GM19452 (cell line): ENCODE data around the gene PRKCH.

Source experiments
- ATAC-seq: cut with Tn5 transposase; IDR thresholded peaks from one replicate; pipeline ENCODE4 v1.9.1; 2021; ENCODE audit not compliant: unreplicated experiment

PRKCH gene

DNA sequence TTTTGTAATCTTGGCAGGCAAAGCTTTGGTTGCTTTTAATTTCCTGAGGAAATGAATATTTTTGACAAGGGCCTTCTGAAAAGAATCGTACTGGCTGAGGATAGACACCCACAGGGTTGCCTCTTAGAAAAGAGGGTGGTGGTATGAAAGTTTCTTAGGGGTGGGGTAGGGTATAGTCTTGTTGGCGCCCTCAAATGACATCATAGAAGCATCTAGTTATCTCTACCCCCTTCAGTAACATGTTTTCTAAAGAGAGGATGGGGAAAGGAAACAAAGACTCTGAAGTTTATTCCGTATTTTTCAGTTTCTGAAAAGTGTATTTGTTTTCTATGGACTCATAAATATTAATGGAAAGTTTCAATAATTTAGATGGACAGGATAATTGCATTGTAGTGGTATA lies 13.7 kb downstream of the PRKCH start:
- no peak for ATAC-seq

DNA sequence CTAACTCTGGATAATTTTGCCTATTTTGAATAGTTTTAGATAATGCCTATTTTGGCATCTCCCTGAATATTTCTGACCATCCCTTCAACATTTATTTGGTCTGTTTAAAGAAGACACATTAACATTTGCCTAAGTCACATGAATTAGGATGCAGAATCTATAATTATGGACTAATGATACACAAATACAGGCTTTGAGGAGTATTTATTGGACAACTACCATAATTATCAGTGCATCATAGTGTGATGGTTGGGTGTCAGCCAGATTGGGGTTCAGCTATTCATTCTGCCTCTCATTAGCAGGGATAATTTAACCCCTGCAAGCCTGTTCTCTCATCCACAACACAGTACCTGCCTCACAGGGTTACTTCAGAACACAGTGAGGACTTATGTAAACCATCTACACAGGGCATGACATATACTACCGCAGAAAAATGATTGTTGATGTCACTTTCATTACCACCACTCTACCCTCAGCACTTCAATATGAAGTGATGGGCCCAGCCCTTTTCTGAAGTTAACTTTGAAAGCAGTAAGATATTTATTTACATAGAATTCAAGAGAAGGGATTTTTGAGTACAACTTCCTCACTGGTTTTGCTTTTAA lies 14.4 kb downstream of the PRKCH start:
- ATAC-seq = no peak

DNA sequence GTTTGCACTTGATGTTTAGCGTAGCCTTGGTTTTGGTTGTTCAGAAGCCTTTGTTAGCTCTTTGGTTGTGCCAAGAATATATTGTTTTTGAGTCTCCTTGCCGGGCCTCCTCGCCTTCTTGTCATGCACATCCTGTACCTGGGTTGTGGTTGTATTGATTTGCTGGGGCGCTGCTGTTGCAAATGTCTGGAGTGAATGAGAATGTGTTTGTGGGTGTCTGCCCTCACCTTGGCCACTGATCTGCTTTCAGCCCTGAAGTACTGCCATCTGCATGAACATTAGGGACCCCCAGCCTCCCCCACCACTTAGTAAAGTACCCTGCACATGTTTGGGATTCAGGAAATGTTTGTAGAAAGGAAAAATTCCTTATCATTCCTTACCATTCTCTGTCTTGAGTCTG lies 16.5 kb downstream of the PRKCH start:
- ATAC-seq = no peak

DNA sequence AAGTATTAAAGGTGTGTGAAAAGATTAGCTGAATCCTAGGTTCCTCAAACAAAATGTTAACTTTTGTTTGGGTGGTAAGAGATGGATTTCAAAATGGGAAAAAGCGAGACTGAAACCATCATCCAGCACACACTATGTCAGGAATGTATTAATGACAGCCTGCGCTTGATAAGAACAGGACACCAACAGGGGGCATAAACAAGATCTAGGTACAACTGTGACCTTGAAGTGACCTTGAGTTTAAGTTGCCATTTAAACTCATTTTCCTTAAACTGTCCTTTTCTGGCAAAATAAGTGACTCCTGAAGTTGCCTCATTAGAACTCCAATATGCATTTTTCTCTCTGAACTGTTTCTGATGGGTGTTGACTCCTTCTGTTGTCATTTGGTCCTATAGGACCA lies 17.1 kb downstream of the PRKCH start:
- no peak for ATAC-seq

DNA sequence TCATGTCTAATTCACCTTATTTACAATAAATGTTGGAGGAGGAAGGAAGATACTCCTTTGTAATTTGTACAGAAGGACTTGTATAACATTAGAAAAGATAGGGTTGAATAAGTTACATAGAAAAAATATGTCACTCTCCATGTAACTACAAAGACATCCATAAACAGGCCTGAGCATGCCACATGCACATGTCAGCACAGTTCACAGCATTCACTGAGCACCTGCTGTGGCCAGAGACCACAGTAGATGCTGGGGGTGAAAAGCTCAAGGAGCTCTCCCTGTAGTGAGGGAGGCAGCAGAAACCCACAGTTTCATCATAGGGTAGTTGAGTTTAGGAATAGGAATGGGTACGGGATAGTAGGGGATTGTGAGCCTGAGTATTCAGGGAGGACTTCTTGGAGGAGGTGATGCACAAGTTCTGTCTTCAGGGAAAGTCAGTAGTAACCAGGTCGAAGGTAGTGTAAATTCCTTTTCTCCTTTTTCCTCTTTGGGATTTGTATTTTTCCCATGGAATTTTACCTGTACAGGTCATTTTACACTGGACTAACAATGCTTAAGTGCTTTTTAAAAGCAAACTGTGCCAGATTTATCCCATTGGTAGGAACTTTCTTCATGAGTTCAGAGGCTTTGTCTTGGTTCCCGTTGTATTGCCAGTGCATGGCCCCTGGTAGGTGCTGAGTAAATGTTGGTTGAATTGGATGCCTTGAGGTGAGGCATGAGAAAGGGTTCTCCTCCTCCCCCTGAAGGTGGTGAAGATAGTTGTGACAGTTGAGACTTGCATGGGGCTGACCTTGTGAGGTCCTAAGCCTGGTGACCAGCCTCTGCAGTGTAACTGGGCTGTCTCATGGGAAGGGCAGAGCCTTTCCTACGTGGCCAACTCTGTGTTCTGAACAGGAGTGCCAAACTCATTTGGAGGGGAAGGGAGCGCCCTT lies 20.2 kb downstream of the PRKCH start:
- no peak for ATAC-seq

DNA sequence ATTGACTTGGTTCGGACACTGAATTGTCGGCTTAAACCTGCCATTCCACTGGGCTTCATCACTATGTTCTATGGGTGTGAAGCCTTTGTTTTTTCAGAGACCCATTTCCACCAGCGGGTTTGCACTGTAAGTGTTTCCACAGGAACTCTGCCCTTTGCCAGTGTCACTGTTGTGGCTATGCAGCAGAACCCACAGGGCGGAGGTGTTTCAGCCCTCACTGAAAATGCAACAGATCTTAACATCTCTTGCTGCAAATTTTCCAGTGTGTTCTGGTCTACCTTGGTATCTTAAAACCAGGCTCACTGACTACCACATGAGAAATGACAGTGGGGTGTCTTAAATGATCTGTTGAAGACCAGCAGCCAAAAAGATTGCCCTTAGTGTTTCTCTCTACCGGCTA lies 21.1 kb downstream of the PRKCH start:
- ATAC-seq = no peak

DNA sequence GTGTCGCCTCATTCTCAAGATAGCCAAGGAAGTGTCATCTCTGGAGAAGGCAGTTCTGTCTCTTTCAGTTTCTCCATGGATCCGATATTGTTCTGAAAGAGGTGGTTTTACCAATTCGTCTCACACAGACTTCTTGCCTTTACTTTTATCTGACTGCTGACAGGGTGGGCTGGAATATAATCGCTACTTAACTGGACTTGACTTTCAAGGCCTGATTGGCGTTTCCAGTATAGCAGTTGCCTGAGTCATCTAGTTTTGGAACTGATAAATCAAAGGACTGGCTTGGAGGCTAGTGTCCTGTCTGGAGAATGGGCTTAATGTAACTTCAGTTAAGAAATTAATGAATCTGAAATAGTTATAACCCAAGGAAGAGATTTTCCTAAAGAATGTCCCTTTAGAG lies 21.6 kb downstream of the PRKCH start:
- no peak for ATAC-seq

DNA sequence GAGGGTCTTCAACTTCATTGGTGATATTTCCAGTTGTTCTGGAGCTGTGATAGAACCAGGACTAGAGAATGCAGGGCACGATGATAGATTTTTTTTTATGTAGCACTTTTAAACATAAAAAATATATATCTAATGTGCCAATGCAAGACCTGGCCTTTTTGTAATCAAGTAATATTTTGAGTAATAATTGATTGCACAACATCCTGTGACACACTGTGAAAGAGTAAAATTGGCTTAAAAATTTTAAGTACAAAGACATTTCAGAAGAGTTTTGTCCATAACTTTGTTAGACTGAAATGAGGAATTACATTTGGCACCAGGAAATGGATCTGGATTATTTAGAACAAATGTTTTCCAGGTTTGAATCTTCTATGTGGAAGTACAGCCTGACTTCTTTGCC lies 22.1 kb downstream of the PRKCH start:
- ATAC-seq = no peak

DNA sequence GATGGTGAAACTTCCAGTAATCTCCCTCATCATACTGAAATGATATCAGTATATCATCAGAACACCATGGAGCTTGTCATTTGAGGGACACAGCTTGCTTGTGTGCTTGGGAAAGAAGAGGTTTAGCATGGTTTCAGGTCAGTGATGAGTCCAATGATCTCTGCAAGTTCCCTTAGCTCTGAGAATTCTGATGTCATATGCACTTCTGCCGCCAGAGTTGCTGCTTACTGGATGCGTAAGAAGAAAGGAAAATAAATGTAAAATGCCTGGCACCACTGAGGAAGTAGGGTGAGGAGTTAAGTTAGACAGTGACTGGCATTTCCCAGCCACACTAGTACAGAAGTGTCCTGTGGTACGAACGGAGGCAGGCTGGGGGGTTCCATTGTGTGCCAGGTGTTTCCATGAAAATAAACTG lies 22.6 kb downstream of the PRKCH start:
- no peak for ATAC-seq

DNA sequence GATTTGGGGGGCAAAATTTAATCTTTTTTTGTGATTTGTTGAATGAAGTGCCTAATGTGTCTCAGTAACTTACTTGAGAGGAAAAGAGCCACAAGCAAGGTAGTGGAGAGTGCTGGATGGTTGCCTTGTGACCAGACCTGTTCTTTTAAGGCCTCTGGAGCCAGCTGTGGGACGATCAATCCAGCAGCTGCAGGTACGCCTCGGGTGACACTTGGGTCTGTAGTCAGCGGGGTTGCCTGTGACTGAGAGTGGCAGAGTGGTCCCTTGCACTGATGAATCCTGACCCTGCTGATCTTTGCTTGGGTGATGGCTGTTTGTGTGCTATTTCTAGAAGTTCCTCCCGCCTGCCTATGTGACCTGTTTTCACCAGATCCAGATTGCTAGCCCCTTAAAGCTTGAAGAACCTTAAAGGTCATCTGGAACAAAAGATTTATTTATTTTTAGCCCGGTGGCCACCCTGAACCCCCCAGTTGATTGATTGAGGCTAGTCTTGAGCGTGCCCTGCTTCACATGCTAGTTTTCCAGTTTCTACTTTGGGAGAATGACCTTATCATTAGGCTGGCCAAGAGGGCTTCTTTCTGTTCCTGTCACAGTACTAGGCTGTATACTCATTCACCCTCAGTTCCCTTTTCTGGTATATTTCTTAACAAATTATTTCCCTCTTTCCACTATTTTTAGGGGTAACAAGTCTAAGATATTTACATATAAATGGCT lies 23.2 kb downstream of the PRKCH start:
- no peak for ATAC-seq

DNA sequence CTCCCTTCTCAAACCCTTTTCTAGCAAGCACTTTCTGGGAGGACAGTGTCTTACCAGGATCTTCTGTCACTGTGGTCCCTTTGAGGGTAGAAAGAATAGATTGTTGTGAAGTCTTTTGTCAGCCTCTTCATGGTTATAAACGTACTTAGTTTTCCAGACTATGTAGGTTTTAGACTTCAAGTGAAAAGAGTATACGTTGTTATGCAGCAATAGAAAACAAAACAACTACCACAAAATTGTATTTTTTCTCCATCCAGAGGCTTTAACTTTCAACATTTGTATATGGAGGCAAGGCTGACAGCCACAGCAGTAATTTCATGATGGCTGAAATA lies 23.7 kb downstream of the PRKCH start:
- no peak for ATAC-seq

DNA sequence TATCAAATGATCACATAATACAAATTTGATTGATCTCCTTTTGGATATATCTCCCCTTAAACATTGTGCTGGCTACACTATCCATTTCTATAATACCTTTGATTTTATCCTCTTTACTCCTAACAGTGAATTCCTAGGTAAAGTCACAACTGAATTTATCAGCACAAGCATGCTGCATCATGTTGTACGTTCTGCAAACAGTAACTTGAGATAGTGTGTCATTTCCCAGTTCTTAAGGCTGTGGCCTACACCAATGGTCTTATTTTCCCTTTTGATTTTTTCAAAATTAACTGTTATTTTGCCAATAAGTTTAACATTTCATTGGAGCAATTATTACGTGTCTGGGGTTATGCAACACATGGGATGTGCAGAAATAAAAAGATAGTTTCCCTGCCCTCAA lies 24.8 kb downstream of the PRKCH start:
- no peak for ATAC-seq

DNA sequence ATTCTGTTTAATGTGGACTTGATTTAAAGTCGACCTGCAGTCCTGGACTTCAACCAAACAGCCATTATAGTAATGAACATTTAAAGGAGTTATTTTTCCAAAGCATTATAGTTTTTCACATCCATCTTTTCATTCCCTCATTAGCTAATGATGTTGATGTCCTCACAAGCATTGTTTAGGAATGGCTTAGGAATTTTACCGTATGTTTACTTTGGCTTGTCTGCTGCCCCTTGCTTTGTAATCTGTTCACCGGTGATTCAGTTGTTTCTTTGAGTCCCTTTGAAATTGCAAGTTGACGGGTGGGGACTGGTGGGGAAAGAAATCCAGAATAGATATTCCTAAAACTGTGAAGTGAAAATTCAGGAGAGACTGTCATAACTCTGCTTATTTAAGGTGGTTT lies 25.4 kb downstream of the PRKCH start:
- no peak for ATAC-seq

DNA sequence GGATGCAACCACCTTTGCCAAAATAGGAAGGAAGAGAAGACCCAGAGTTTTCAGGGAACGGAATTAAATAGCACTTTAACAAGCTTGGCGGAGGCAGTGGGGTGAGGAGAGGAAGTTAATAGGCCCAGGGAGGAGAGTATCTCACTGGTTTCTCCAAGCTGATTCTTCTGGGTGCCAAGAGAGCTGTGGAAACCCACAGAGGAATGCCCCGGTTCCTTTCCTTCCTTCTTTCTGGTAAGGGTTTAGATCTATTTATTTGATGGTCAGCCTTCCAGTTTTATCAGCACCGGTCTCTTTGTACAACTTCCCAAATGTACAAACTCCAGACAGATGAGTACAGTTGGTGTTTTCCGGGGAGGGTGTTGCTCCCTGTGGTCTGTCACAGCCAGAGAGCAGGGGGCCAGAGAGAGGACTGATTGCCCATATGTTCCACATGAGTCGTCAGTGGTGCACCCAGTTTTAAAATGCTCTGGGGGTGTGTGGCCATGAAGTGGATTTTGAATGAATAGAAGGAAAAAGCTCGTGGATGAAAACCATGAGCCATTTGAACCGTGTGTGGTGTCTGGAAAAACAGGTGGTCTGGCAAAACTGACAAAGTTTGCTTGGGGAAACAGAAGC lies 26.6 kb downstream of the PRKCH start:
- no peak for ATAC-seq

DNA sequence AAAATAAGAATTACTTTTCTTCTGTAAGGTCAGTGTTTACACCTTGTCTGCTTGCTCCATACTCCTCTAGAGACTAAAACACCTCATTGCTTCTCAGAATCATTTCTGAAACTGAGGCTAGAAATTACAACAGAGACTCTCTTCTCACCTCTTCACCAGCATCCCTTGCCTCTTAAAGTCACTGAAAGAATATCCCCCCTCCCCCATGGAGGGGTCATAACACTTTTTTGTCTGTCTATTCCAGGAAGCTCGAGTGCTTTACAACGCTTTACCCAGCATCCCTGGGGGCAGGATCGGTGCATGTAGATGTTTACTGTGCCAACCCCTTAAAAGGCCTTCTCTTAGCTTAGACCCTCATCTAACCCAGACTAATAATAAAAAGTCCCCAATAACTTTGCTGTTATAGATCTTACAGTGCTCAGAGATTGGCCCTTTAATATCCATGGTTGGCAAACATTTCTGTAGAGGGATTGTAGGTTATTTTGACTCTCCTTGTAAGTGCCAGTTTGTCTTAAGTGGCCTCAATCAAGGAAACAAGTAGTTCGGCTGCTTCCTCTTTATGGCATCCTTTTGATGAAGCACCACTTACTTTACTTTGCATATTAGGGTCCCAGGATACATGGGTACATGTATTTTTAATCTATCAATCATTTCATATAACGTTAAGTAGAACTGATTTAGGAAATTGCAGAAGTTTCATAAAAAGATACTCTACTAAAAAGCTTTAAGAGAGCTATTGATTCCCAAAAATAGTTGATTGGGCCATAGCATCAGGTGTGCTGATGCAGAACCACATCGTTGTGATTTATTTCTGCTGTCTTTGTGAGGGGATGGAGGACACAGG lies 29.3 kb downstream of the PRKCH start:
- ATAC-seq = no peak

DNA sequence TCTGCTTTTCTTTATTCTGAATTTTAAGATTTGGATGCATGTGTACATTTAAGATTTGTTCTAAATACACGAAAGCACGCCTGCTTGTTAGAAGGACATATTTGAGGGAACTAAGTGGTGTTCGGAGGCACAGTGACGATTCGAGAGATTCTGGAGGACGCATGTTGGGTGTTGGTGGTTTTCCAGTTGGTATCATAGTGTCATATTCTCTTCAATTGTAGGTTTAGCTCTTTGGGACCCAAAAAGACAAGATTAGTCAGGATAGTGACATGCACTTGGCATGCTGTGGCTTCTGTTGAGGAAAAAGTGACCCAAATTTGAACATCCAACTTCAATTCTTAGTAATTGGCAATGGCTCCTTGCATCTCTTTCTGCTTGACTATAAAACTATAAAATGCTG lies 30.1 kb downstream of the PRKCH start:
- no peak for ATAC-seq

DNA sequence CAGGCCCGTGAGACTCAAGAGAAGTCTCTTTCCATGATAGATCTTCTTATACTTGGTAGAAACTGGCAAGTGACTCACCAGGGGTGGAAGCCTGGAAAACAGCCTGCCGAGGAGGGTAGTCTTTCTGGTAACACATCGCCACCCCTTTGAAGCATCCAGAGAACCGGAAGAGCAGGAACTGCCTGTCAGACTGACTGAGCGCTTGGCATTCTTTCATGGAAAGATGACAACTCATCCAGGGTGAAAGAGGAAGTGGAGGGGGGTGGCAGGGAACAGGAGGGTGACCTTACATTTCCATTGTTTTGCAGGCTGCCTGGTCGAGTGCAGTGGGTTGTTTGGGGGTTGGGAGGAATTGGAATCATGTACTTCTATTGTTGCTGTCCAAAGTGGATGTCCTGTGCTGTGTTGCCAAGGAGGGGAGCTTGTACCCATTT lies 34.5 kb downstream of the PRKCH start:
- ATAC-seq = no peak

DNA sequence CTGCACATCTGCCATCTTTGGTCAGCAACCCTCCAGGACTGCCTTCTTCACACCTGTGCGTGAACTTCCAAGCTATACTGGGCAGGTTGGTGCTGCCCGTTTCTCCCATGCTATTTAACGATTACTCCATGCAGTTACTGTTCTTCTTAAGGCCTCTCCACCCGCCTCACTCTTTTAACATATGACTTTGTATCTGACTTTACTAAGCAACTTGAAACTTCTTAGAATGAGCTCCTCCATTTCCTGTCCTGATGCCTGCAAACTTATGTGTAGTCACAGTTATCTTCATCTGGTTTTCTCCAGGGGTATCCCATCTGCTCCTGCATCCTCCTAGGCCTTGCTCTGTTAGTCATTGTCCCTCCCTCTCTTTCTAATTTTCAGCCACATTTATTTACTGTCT lies 35.7 kb downstream of the PRKCH start:
- ATAC-seq = no peak

DNA sequence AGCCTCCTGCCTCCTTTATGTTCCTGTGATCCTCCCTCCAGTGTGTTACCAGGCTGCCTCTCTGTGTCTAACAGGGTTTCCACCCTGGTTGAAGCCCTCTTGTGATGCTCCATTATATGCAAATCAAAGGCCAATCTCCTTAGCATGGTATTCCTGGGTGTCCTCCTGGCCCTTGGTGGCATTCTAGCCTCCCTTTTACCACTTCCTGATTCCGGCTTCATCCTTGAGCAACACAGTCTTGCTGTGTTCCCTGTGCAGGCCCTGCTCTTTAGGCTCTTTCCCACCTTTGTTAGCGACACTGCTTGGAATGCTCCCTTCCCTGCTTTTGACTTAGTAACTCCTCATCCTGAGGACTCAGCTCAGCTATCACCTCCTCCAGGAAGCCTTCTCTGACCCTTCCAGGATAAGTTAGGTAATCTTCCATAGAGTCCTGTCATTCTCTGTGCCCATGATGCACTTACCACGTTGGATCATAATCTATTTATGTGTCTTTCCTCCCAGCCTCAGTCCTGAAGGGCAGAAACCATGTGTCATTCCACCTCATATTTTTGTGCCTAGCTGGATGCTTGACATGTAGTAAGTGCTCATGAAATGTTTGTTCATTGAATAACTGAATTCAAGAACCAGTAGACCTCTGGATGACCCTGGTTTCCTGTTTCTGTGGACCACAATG lies 37.3 kb downstream of the PRKCH start:
- no peak for ATAC-seq
